Esophagus muscularis mucosa (tissue), 3 donors: Measurements from ENCODE around the gene SEC22A.

ENCODE experiments used
- CTCF ChIP-seq, 3 experiments: fragments of 200-600 bp in 2 of 3; fragments of 450-650 bp in 1 of 3; sonication (generic) in 2 of 3; IDR thresholded peaks; one replicate each; pipeline ENCODE4 v1.5.1; 2017 to 2019; ENCODE audit warnings: antibody characterized with exemption in 3 of 3, mild to moderate bottlenecking in 2 of 3, moderate library complexity in 1 of 3
- EP300 ChIP-seq: sonication (generic); formaldehyde crosslinking; IDR thresholded peaks from one replicate; pipeline ENCODE4 v1.6.1; 2017; ENCODE audit warnings: antibody characterized with exemption

- TF ChIP-seq EP300 (no peak), CTCF (IDR thresholded peaks at IDR 0.05) (no peak)
These were observed 38.6 kb upstream of the SEC22A start for GRCh38 chr3:123163141-123163540.
